AML-193 (cell line): ENCODE measurements around the gene DTNB.
"Not testable (repeated sequence)": the region's sequence is repeated elsewhere in the genome, so short reads cannot be mapped to it uniquely, and the experiment has no call there.

Experiments used
- DNase-seq, 2 experiments: peaks; one replicate each; lab custom pipeline; 2025; lab: John Stamatoyannopoulos, UW

Gene DTNB

GRCh38 chr2:25418944-25419677 lies 254.3 kb downstream of the DTNB start:
- no peak for DNase-seq

- DNase-seq = no peak
Measured at GRCh38 chr2:25417715-25418369, 255.5 kb downstream of the DTNB start.

GRCh38 chr2:25416674-25417073 lies 256.7 kb downstream of the DTNB start:
- DNase-seq = no peak

GRCh38 chr2:25414781-25415180 lies 258.6 kb downstream of the DTNB start:
- no peak for DNase-seq

- DNase-seq = not testable (repeated sequence)
Measured at GRCh38 chr2:25413409-25413808, 260.0 kb downstream of the DTNB start.

GRCh38 chr2:25411753-25412152 lies 261.6 kb downstream of the DTNB start:
- DNase-seq = no peak

- no peak for DNase-seq
Measured at GRCh38 chr2:25411281-25411680, 262.1 kb downstream of the DTNB start.

- no peak for DNase-seq
Measured at GRCh38 chr2:25410370-25410769, 263.0 kb downstream of the DTNB start.

- DNase-seq = no peak
Measured at GRCh38 chr2:25409468-25409867, 263.9 kb downstream of the DTNB start.

- DNase-seq = no peak
Measured at GRCh38 chr2:25409044-25409443, 264.3 kb downstream of the DTNB start.

- DNase-seq = no peak
Measured at GRCh38 chr2:25405611-25406295, 267.6 kb downstream of the DTNB start.

GRCh38 chr2:25403120-25403760 lies 270.1 kb downstream of the DTNB start:
- not testable (repeated sequence) for DNase-seq

GRCh38 chr2:25402477-25402876 lies 270.9 kb downstream of the DTNB start:
- DNase-seq = no peak

GRCh38 chr2:25401307-25402026 lies 271.9 kb downstream of the DTNB start:
- no peak for DNase-seq

GRCh38 chr2:25400576-25401216 lies 272.7 kb downstream of the DTNB start:
- no peak for DNase-seq

- DNase-seq = no peak
Measured at GRCh38 chr2:25400169-25400568, 273.2 kb downstream of the DTNB start.

- DNase-seq = no peak
Measured at GRCh38 chr2:25398534-25398933, 274.8 kb downstream of the DTNB start.

GRCh38 chr2:25397777-25398176 lies 275.6 kb downstream of the DTNB start:
- DNase-seq = no peak

GRCh38 chr2:25389161-25389560 lies 284.2 kb downstream of the DTNB start:
- no peak for DNase-seq

- no peak for DNase-seq
Measured at GRCh38 chr2:25388491-25388890, 284.9 kb downstream of the DTNB start.

GRCh38 chr2:25387876-25388449 lies 285.4 kb downstream of the DTNB start:
- DNase-seq = no peak
